HG02610 (cell line): Measurements from ENCODE around the gene DCXR.

Experiments used
- ATAC-seq: cut with Tn5 transposase; IDR thresholded peaks from one replicate; pipeline ENCODE4 v1.9.1; 2021; ENCODE audit warnings: mild to moderate bottlenecking, moderate library complexity; ENCODE audit not compliant: unreplicated experiment

DCXR gene

DNA sequence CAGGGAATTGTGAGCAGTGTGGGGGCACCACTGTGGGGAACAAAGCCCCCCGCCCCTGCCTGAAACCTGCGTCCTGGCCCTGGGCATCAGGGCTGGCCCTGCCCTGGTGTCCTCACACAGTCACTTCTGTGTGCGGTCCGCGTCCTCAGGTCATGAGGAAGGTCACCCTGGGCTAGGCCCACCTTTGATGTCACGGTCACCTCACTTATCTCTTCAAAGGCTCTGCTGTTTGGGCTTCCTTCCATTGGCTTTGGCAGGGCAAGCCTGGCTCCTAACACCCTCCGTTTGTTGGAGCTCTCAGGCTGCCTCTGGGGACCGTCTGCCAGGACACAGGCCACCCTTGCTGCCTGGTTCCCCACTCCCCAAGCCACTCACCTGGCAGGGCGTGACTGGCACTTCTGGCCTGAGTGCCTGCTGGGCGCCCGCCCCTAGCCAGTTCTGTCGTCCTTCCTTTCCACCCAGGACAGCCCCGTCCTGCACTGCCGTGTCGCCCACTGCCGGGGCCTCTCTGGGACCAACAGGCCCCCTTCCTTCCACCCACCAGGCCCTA is 23.6 kb downstream of the DCXR start:
- ATAC-seq: no peak

DNA sequence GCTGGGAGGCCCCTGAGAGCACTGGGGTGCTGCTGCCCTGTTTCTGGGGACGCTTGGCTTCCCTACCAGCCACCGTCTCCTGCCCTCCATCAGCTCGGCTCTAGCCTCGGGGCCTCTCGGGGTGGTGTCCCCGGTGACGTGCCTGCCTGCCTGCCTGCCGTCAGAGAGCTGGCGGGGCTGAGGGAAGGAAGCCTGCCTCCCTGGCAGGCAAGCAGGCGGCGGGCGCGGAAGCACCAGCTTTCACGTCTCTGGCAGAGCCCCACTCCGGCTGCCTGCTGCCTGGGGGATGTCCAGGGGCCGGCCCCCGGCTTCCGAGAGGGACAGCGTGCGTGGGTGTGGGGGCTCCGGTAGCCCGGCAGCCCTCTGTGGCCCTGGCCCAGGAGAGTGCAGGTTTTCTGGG is 24.2 kb downstream of the DCXR start:
- no peak for ATAC-seq

DNA sequence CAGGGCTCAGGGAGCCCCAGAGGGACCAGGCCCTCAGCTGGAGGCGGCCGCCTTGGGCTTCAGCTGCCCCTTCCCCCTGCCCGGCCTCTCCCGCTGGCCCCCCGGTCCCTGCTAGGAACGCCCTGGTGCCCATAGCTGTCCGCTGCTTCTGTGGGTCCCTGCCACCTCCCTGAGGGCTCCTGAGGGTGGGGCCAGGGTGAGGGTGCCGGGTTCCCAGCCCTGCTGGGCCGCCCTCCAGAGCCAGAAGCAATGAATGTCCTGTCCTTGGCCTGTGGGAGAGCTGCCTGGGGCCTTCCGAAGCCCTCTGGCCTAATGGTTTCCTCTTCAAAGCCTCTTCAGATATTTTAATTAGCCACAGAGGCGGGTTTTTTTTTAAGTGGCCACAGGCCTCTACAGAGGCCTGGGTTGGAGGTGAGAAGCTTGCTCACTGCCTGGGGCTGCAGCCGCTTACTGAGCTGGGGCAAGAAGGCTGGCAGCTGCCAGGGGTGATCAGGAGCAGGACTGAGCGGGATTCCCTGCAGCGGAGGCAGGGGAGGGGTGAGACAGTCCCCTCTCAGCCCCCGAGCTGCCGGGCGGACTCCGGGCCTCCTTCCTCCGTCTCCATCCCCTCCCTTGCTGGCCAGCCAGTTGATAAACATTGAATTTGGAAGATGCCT is 24.7 kb downstream of the DCXR start:
- no peak for ATAC-seq

DNA sequence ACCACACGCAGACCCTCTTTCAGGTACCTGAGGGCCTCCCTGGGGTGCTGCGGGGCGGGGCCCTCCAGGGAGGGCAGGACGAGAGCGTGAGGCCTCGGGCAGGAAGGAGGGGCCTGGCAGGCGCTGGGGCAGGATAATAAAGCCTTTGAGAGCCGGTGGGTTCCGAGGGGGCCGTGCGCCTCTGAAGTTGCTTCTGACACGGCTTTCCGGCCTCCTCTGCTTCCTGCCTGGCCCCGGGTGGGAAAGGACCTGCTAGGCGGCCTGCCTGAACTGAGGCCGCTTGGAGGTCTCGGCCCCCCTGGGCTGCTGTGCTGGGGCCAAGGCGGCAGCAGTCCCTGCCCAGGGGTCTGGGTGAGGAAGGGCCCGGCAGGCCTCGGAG is 25.2 kb downstream of the DCXR start:
- no peak for ATAC-seq

DNA sequence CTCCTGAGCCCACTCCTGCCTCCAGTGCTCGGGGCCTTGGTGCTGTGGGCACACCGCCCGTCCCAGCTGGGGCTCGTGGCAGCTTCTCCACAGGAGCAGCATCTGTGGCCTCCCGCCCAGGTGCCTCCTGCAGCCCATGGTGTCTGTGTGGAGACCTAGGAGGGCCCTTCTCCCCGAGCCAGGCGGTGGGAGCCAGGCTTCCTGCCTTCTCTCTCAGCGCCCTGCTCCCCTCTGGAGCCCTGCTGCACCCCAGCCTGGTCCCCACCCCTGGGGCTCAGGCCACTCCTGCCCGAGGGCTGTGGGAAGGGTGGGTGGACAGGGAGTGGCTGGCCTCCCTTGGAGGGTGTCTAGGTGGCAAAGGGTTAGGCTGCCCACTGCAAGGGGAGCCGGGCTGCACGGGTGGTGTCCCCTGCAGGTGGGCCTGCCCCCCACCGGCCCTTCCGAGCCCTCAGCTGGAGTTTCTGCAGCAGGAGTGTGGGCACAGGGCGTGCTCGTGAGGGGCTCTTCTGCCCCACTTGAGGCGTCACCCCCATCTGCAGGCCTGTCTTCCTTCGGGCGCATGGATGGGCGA is 25.8 kb downstream of the DCXR start:
- no peak for ATAC-seq

DNA sequence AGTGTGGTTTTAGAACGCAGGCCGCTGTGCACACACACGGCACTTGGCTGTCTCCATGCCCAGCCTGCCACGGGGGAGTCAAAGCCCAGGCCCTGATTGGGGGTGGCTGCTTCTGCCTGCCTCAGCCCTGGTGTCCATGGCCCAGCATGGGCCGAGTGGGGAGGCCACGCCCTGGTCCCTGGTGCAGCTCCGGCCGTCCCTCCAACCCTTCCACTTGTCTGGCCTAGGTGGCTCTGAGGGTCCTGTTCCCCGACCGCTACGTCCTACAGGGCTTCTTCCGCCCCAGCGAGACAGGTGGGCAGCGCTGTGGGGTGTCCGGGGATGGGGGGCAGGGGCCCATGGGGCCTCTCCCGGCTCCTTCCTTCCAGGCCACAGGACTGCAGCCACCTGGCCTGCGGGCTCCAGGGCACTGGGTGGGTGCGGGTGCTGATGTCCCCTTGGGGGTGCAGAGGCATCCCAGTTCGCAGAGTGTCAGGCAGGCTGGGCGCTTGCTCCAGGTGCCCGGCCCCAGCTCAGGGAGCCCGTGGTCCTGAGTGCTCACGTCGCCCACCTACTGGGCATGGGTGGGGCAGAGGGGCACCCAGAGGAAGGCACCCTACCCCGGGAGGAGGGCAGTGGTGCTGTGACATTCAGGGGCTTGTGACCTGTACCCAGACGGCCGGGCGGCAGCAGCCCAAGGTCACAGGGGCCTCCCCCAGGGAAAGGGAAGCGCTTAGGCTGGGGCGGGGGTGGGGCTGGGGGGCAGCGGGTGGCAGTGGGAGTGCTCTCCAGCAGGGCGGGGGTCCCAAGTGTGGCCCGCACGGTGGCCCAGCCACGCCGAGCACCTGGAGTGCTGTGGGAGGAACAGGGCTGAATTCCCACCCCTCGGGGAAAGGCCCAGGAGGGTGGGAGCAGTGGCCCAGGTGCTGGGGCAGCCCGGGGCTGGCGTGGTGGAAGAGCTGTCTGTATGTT is 26.6 kb downstream of the DCXR start:
- ATAC-seq: no peak

DNA sequence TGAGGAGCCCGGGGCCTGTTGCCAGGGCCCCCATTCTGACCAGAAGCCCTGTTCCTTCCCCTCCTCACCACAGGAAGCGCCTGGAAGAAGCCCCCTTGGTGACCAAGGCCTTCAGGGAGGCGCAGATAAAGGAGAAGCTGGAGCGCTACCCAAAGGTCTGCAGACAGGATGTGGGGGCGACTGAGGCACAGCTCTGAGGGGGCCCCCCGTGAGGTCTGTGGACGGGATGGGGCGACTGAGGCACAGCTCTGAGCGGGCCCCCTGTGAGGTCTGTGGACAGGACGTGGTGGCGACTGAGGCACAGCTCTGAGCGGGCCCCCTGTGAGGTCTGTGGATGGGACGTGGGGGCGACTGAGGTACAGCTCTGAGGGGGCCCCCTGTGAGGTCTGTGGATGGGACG is 28.1 kb downstream of the DCXR start:
- ATAC-seq: no peak

DNA sequence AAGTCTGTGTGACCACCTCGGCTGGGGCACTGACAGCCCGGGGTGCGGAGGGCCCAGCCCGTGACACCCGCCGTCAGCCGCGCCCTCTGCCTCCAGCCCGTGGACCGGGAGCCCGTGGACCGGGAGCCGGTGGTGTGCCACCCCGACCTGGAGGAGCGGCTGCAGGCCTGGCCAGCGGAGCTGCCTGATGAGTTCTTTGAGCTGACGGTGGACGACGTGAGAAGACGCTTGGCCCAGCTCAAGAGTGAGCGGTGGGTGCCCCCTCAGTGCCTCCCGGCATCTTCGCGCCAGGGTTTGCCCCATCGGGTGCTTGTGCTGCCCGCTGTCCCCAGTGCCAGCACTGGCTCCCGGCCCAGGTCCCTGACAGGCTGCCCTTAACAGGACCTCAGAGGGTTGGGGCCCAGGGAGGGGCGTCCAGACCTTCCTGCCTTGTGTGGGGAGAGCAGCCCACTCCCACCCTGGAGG is 28.5 kb downstream of the DCXR start:
- ATAC-seq: no peak

DNA sequence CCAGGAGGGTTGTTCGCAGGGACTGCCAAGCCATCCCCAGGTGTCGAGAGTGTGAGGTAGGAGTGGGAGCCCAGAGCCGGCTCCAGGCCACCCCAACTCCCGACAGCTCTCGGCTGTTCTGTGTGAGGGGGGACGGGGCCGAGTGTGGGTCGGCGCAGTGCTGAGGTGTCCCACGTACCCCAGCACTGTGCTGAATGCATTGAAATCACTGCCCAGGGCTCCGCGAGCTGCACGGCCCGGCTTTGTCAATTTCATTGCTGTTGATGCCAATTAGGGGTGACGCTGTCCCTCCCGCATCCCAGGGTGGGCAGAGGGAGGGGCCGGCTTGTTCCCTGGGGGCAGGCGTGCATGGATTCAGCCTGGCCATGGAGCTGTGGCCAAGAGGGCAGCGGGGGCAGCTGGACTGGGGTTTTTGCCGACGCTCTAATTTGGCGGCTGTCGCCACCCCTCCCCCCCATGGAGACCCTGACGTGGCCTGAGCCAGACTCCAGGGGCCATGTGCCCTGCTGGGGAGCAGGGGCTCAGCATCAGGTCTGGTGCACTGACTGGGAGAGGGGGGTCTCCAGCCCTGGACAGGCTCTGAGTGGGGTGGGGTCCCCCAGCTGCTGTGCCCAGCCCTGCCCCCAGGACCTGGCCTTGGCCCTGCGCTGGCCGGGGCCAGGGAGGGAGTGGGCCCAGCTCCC is 29.1 kb downstream of the DCXR start:
- ATAC-seq: no peak

DNA sequence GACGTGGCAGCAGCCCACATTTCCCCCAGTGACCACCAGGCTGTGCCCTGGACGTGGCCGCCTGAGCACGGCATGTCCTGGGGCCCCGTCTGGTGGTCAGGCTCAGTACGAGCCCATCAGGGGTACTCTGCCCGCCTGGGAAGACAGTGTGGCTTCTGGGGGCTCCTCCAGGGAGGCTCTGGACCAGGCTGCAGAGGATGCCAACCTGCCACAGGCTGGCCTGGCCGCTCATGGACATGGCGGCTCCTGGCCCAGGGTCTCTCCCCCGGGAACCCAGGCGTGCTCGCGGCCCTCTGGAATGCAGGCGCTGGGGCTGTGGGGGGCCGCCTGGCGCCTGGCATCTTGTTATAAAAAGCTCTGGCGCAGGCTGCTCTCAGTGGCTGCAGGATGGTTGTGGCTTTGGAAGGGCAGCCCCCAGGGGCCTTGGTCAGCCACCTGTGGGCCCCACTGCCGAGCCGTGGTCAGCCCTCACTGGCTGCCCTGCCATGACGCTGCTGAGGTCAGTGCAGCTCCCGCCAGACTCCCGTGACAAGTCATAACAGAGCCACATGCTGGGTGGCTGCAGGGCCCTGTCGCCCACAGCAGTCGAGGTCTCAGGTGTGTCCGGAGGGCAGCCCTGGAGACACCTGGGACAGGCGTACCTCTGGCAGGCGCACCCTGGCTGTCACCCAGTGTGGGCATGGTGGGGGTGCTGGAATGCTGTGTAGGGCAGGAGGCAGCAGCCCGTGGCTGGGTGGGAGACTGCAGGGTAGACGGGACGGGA is 29.8 kb downstream of the DCXR start:
- no peak for ATAC-seq

DNA sequence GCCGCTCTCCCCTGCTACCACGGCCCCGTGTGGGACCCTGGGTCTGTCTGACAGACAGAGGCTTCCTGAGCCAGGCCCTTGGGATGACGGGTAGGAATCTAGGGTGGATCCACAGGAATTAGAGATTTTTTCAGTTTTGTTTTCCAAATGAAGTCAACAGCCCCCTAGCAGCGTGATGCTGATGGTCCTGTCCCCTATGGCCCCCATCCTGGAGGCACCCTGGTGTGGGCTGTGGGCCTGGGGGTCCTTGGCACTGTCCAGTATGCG is 30.3 kb downstream of the DCXR start:
- no peak for ATAC-seq

DNA sequence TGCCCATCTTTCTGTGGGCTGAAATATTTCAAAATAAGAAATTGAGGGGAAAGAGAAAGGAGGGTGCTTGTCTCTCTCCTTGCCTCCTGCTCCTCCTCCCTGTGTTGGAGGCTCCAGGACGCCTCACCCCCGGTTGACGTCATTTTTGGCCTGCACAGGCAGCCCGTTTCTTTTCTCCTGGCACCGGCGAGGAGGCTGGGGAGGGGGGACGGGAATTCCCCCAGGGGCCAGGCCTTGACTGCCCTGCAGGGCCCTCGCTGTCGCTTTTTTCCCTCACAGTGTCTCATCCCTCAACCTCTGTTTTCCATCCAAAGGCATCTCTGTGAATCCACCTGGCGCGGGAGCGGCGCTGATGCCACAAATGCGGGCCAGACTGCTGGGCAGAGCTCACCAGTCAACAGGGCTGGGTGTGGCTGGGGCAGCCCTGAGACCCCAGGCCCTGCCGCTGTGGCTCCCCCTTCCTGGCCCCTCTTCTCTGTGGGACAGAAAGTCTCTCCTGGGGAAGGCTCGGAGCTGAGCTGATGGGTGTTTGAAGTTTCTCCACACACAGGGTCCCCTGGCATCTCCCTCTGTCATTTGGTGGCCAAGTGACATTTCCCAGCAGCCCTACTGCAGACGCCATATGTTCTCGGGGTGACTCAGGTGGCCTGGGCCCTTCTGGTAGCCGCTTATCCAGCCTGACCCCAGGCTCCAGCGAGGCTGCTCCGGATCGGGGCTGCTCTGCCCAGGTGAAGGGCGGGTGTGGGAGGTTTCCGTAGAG is 30.8 kb downstream of the DCXR start:
- ATAC-seq: no peak

DNA sequence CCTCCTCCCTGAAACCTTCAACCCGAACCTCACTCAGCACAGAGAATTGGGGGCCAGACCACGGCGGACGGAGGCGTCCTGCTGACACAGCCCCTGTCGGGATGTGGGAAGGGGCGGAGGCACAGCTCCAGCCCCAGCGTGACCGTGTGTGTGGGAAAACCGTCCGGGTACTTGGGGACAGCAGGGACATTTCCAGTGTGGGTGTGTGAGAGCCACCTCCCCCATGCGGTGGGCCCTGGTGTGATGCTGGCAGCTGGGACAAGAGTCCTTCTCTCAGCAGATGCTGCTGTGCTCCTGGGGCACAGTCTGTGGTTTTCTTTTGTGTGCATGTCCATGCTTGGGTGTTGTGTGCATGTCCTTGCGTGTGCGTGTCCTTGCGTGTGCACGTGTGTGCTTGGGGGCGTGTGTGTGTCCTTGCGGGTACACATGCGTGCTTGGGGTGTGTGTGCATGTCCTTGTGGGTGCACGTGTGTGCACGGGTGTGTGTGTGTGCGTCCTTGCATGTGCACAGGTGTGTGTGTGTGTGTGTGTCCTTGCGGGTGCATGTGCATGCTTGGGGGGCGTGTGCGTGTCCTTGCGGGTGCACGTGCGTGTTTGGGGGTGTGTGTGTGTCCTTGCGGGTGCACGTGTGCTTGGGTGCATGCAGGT is 31.7 kb downstream of the DCXR start:
- no peak for ATAC-seq

DNA sequence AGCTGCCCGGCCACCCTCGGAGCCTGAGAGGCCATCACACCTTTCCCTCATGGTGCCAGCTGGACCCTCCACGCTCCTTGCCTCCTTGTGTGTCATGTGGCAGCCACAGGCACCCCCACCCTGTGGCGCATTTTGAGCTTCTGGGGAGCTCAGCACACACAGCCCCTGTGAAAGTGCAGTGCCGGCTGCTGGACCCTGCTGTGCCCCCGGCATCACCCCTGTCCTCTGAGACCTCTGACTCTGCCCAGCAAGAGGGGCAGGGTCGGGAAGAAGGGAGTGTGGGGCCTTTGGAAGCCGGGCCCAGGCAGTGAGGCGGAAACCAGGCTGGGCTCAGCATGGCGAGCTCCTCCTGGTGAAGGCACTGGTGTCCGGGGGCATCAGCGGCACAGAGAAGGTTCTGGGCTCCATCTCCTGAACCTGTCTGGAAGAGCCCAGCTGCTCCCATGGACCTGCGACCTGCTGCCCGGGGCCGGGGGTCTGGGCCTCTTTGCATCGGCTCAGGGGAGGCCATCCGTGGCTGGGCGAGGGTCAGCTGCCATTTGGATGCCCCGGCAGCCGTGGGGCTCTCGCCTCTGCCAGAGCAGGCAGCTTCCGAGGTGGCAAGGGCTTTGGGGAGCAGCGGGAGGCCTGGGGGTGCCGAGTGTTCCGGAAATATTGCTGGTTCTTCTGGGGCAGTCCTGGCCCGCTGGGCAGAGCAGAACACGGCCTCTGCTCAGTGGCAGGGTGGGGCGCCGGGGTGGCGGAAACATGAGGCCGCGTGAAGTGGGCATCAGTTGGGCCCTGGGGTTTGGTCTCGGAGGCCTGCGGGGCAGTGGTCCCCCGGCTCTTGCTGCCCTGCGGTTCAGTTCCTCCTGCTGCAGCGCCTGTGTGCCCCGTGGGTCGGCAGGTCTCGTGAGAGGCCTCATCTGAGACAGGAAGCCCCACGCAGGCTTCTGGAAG is 32.7 kb downstream of the DCXR start:
- no peak for ATAC-seq

DNA sequence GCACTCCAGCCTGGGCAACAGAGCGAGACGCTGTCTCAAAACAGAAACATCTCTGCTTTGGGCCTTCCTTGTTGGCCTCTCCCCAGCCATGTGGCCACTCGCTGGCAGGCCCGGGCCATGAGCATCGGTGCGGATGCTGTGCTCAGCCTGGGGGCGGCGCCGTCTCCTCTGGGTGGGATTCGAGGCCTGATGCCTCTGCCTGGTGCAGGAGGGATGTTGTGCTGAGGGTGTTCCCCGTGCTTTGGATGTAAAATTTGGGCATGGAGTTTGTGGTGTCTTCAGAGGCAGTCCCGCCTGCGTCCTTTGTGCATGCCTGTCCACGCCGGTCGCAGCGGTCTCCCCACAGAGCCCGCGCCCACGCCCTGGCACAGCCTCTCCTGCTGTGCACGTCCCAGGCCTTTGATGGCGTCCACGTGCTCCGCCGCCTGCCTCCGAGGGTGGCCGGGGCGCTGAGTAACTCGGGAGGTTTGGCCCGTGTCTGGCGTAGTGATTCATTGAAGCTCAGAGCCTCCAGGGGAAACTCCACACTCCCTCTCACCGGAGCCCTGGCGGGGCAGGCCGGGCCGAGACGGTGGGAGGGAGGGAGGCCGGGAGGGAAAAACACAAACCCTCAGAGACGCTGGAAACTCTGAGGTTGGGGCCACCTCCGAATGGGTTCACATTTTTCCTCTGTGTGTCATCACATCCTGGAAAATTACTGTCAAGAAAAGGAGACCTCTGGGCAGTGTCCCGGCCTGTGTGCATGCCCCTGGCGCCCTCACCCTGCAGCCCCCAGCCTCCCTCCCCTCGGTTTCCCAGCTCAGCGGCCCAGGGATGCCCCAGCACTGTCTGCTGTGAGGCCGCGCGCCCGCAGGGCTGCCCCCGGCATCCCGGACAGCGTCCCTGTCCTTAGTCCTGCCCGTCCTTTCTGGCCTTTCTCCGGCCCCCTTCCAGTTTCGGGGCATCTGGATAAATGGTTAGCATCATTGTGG is 33.8 kb downstream of the DCXR start:
- ATAC-seq: no peak

DNA sequence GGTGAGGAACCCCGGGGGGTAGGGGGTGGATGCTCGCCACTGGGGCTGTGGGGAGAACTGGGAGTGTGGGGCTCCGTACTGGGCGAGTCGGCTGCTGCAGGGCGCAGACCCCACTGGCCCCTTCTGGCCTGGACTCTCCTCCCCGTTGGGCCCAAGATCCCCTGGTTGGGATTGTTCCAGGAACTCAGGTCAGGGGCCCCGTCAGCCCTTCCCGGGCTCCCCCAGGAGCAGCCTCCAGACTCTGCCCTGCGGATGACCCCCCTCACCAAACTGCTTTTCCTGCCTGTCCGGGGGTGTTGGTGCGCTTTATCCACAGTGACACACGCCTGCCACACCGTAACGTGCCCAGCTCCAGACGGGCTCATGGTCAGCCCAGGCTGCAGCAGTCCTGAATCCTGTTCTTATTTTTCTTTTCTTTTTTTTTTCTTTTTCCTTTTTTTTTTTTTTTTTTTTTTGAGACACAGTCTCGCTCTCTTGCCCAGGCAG is 35.9 kb downstream of the DCXR start:
- no peak for ATAC-seq
